Measurements from ENCODE around the gene DIABLO.

The DIABLO gene

DNA sequence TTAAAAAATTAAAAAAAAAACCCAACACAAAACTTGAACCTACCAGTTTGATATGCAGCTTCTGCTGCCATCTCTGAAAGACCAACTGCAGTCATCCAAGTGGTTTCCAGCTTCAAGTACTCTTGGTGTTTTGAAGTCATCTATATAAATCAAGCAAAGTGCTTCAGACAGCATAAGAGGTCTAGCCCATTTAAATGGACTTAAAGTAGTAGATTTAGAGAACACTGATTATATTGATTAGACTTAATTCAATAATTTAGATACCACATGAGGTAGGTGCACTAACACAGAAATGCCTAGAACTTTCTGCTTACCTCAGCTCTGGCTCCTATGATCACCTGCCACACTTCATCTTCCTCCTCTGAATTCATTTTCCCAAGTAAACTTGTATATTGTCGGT lies 9.4 kb downstream of the DIABLO start:
- H3K36me3 ChIP-seq (ENCODE audit: control insufficient read depth, insufficient read depth, low read length), result no peaks in the 10 kb centered on the region
- no peaks in the 10 kb centered on the region for H3K4me1 ChIP-seq
- H3K9me3 ChIP-seq (ENCODE audit: control insufficient read depth, low read length), result no peaks in the 10 kb centered on the region
- H3K27me3 ChIP-seq (ENCODE audit: control insufficient read depth, insufficient read depth, low read length), result no peaks in the 10 kb centered on the region
- TF ChIP-seq, protein P1, sequence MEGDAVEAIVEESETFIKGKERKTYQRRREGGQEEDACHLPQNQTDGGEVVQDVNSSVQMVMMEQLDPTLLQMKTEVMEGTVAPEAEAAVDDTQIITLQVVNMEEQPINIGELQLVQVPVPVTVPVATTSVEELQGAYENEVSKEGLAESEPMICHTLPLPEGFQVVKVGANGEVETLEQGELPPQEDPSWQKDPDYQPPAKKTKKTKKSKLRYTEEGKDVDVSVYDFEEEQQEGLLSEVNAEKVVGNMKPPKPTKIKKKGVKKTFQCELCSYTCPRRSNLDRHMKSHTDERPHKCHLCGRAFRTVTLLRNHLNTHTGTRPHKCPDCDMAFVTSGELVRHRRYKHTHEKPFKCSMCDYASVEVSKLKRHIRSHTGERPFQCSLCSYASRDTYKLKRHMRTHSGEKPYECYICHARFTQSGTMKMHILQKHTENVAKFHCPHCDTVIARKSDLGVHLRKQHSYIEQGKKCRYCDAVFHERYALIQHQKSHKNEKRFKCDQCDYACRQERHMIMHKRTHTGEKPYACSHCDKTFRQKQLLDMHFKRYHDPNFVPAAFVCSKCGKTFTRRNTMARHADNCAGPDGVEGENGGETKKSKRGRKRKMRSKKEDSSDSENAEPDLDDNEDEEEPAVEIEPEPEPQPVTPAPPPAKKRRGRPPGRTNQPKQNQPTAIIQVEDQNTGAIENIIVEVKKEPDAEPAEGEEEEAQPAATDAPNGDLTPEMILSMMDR (IDR thresholded peaks at IDR 0.05), result no peak
- no peak overlapping the region for H3K9ac ChIP-seq
- H2AFZ ChIP-seq, result no peak overlapping the region
- peaks cover 27% of the 10 kb centered on the region for H3K79me2 ChIP-seq
- no peak overlapping the region for H3K4me2 ChIP-seq (ENCODE audit: low read length)
- H3K27ac ChIP-seq, result no peak overlapping the region
- no peak overlapping the region for H3K4me3 ChIP-seq (ENCODE audit: low read depth, low read length)

DNA sequence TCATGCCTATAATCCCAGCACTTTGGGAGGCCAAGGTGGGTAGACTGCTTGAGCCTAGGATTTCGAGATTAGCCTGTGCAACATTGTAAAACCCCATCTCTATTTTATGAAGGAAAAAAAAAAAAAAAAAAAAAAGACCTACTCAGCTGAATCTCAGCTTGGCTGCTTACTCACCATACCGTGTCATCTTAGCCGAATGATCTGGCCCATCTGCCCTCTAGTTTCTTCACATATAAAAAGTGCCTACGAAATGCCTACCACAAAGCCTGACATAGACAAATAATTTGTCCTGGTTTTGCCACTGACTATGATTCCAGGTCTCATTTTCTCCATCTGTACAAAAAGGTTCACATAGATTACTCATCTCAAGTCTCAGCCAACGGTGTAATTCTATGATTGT lies 10.1 kb downstream of the DIABLO start:
- Histone ChIP-seq H3K36me3 (ENCODE audit: control insufficient read depth, insufficient read depth, low read length) (no peaks in the 10 kb centered on the region), H3K4me1 (no peaks in the 10 kb centered on the region), H3K79me2 (peaks cover 26% of the 10 kb centered on the region), H3K27ac (no peak overlapping the region), H3K9ac (no peak overlapping the region), H2AFZ (no peak overlapping the region), H3K27me3 (ENCODE audit: control insufficient read depth, insufficient read depth, low read length) (no peaks in the 10 kb centered on the region), H3K9me3 (ENCODE audit: control insufficient read depth, low read length) (no peaks in the 10 kb centered on the region), H3K4me2 (ENCODE audit: low read length) (peak overlapping the region; percentile 25), H3K4me3 (ENCODE audit: low read depth, low read length) (no peak overlapping the region)
- TF ChIP-seq, protein P1 (IDR thresholded peaks at IDR 0.05), result no peak

DNA sequence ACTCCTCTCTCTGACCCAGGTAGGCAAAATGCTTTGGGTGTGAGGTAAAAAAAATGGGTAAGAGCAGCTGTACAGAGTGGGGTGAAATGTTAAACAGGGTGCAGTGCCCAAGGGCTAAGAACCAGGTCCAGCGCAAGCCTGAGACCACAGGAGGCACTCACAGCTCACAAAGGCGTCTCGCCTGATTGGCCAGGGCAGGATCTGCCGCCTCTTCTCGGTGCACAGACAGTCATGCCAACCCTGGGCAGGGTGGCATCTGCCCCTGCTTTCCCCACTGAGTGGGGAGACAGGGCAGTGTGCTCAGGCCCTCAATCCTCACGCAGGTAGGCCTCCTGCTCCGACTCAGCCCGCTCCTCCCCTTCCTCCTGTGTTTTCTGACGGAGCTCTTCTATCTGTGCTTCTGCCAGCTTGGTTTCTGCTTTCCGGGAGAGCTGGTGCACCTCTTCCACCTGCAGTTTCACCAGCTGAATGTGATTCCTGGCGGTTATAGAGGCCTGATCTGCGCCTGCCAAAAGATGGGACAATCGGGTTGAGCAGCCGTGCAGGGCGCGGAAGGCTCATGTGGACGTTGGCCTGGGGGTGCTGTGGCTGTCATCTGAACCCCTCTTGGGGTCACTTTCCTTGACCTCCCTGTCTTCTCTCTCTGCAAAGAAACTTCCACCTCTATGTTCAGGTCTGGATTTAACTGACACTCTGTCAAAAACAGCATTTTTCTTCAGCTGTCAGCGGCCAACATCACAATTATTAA lies 17.6 kb downstream of the DIABLO start:
- H3K36me3 ChIP-seq (ENCODE audit: control insufficient read depth, insufficient read depth, low read length), result no peaks in the 10 kb centered on the region
- H3K9ac ChIP-seq, result no peak overlapping the region
- H3K4me2 ChIP-seq (ENCODE audit: low read length), result no peak overlapping the region
- TF ChIP-seq, protein P1 (IDR thresholded peaks at IDR 0.05), result no peak
- H3K4me1 ChIP-seq, result no peaks in the 10 kb centered on the region
- H3K9me3 ChIP-seq (ENCODE audit: control insufficient read depth, low read length), result no peaks in the 10 kb centered on the region
- no peak overlapping the region for H3K4me3 ChIP-seq (ENCODE audit: low read depth, low read length)
- H3K27me3 ChIP-seq (ENCODE audit: control insufficient read depth, insufficient read depth, low read length), result no peaks in the 10 kb centered on the region
- peaks cover 2% of the 10 kb centered on the region for H3K79me2 ChIP-seq
- no peak overlapping the region for H3K27ac ChIP-seq
- H2AFZ ChIP-seq, result no peak overlapping the region

DNA sequence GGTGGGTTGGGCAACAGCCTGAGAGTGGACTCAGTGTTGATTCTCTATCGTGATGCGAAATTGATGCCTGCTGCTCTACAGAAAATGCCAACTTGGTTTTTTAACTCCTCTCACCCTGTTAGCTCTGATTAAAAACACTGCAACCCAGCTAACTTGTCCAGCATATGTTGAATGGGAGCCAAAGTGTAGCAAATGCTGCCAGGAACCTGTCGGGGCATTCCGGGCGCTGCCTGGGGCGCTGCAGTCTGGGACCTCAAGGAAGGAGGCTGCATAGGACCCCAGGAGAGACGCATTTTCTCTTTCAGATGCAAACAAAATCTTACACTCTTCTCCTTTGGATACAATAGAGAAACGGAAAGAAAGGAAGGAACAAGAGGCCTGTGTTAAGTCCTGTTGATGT lies 18.5 kb downstream of the DIABLO start:
- Histone ChIP-seq H3K27me3 (ENCODE audit: control insufficient read depth, insufficient read depth, low read length) (no peaks in the 10 kb centered on the region), H3K4me3 (ENCODE audit: low read depth, low read length) (no peak overlapping the region), H3K9ac (no peak overlapping the region), H3K27ac (no peak overlapping the region), H3K4me1 (no peaks in the 10 kb centered on the region), H3K4me2 (ENCODE audit: low read length) (no peak overlapping the region), H3K36me3 (ENCODE audit: control insufficient read depth, insufficient read depth, low read length) (no peaks in the 10 kb centered on the region), H3K9me3 (ENCODE audit: control insufficient read depth, low read length) (no peaks in the 10 kb centered on the region), H3K79me2 (no peaks in the 10 kb centered on the region), H2AFZ (no peak overlapping the region)
- TF ChIP-seq, protein P1 (IDR thresholded peaks at IDR 0.05), result no peak

DNA sequence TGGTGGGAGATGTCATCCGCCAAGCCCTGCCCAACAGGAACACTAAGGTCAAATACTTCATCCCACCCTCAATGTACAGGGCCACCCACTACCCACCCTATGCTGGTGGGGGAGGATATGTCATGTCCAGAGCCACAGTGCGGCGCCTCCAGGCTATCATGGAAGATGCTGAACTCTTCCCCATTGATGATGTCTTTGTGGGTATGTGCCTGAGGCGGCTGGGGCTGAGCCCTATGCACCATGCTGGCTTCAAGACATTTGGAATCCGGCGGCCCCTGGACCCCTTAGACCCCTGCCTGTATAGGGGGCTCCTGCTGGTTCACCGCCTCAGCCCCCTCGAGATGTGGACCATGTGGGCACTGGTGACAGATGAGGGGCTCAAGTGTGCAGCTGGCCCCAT lies 18.9 kb downstream of the DIABLO start:
- TF ChIP-seq, protein P1 (IDR thresholded peaks at IDR 0.05), result no peak

More for the DNA sequence above, 18.9 kb downstream of the DIABLO start:
- no peaks in the 10 kb centered on the region for H3K9me3 ChIP-seq (ENCODE audit: control insufficient read depth, low read length)
- no peak overlapping the region for H2AFZ ChIP-seq
- no peaks in the 10 kb centered on the region for H3K79me2 ChIP-seq
- H3K9ac ChIP-seq, result no peak overlapping the region
- no peaks in the 10 kb centered on the region for H3K27me3 ChIP-seq (ENCODE audit: control insufficient read depth, insufficient read depth, low read length)
- H3K4me2 ChIP-seq (ENCODE audit: low read length), result no peak overlapping the region
- H3K4me1 ChIP-seq, result no peaks in the 10 kb centered on the region
- H3K4me3 ChIP-seq (ENCODE audit: low read depth, low read length), result no peak overlapping the region
- no peaks in the 10 kb centered on the region for H3K36me3 ChIP-seq (ENCODE audit: control insufficient read depth, insufficient read depth, low read length)
- H3K27ac ChIP-seq, result no peak overlapping the region
